GM20431 (cell line): ENCODE measurements around the gene SPINT1.

Experiments used
- in situ Hi-C: fragments of 300-500 bp; cut with MseI, MboI; formaldehyde crosslinking; loops from one replicate; pipeline ENCODE4 v1.15.0; 2020; ENCODE audit warnings: low sequenced_read_pairs; ENCODE audit not compliant: unreplicated experiment

The SPINT1 gene

GRCh38 chr15:40906991-40907802 is 63.3 kb downstream of the SPINT1 start:
- in situ Hi-C loops: loop anchor here (10.0 kb wide), 1 partner anchor 118 kb away; no protein-coding TSS in a partner anchor
